Measurements from ENCODE around the gene CCDC90B. TPM values are rescaled to one million over a fixed set of nuclear protein-coding genes. Genes with fewer than 3 reads are reported as not detected.

The CCDC90B gene
- total RNA-seq, 1 experiment from 2014 or later: 35.9 TPM

DNA sequence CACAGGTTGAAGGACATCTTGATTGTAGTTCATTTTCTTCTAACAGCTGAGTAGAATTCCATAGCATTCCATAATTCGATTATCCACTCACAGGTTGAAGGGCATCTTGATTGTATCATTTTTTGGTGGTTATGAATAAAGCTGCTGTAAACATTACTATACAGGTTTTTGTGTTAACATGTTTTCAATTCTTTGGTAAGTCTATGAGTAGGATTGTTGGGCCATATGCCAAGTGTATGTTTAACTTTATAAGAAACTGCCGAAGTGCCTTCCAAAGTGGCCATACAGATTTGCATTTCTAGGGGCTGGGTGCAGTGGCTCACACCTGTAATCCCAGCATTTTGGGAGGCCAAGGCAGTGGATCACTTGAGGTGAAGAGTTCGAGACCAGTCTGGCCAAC lies 48.1 kb downstream of the CCDC90B start:
- H4K5ac ChIP-seq (ENCODE audit: insufficient read length, low read depth, low read length): no peak overlapping the region
- no peak overlapping the region for H3T11ph ChIP-seq (ENCODE audit: low read length)
- H2BK5ac ChIP-seq (ENCODE audit: insufficient read length, low read length): no peak overlapping the region
- H2AFZ ChIP-seq (ENCODE audit: low read length): no peak overlapping the region
- no peaks in the 10 kb centered on the region for H3K9me3 Mint-ChIP-seq
- no peak overlapping the region for H3K14ac ChIP-seq (ENCODE audit: insufficient read depth, low read length)
- no peak overlapping the region for H3K4ac ChIP-seq (ENCODE audit: low read depth, low read length)
- H3K27ac ChIP-seq (ENCODE audit: insufficient read length, low read depth, low read length): no peak overlapping the region
- H3K23ac ChIP-seq (ENCODE audit: insufficient read length, low read depth, low read length): no peak overlapping the region
- H3K4me1 Mint-ChIP-seq: no peaks in the 10 kb centered on the region
- no peak overlapping the region for H3K18ac ChIP-seq (ENCODE audit: insufficient read length, low read depth, low read length)
- no peaks in the 10 kb centered on the region for H3K9me3 ChIP-seq (ENCODE audit: control insufficient read depth, low read depth, low read length)
- H3K27ac Mint-ChIP-seq: no peak overlapping the region
- no peak overlapping the region for H4K8ac ChIP-seq (replicated peaks; ENCODE audit: insufficient read length, low read depth, low read length)
- no peak overlapping the region for H2AK5ac ChIP-seq (ENCODE audit: insufficient read length, low read length)
- H3K27me3 ChIP-seq (ENCODE audit: insufficient read depth, low read length): no peaks in the 10 kb centered on the region
- H3K56ac ChIP-seq (ENCODE audit: insufficient read length, low read depth, low read length): no peak overlapping the region
- H4K91ac ChIP-seq (ENCODE audit: insufficient read length, low read depth, low read length): no peak overlapping the region
- no peaks in the 10 kb centered on the region for H3K4me1 ChIP-seq (ENCODE audit: insufficient read depth, low read length)
- H3K79me1 ChIP-seq (ENCODE audit: insufficient read depth, low read depth, low read length, poor library complexity, severe bottlenecking): no peaks in the 10 kb centered on the region
- H3K4me3 Mint-ChIP-seq: no peak overlapping the region
- H2BK12ac ChIP-seq (ENCODE audit: insufficient read length, low read depth, low read length): no peak overlapping the region
- H4K20me1 ChIP-seq (ENCODE audit: control insufficient read depth, insufficient read depth, insufficient read length): no peaks in the 10 kb centered on the region
- TF ChIP-seq, protein P1, sequence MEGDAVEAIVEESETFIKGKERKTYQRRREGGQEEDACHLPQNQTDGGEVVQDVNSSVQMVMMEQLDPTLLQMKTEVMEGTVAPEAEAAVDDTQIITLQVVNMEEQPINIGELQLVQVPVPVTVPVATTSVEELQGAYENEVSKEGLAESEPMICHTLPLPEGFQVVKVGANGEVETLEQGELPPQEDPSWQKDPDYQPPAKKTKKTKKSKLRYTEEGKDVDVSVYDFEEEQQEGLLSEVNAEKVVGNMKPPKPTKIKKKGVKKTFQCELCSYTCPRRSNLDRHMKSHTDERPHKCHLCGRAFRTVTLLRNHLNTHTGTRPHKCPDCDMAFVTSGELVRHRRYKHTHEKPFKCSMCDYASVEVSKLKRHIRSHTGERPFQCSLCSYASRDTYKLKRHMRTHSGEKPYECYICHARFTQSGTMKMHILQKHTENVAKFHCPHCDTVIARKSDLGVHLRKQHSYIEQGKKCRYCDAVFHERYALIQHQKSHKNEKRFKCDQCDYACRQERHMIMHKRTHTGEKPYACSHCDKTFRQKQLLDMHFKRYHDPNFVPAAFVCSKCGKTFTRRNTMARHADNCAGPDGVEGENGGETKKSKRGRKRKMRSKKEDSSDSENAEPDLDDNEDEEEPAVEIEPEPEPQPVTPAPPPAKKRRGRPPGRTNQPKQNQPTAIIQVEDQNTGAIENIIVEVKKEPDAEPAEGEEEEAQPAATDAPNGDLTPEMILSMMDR (conservative IDR thresholded peaks at IDR 0.05): no peak
- no peaks in the 10 kb centered on the region for H3K27me3 Mint-ChIP-seq (ENCODE audit: low read depth)
- no CpG with 5 or more reads among the region's 3 CpGs for WGBS (ENCODE audit: extremely low coverage, insufficient read length, low lambda C conversion rate)
- no peak overlapping the region for H3K9ac ChIP-seq (ENCODE audit: extremely low read depth, insufficient read length, low read length)
- no peaks in the 10 kb centered on the region for H3K23me2 ChIP-seq (ENCODE audit: insufficient read length, low read depth, low read length, poor library complexity, severe bottlenecking)
- no peaks in the 10 kb centered on the region for H3K36me3 Mint-ChIP-seq (ENCODE audit: insufficient read depth in 1 of 3, low read depth in 3 of 3)
- H2BK120ac ChIP-seq (ENCODE audit: low read depth, low read length, poor library complexity, severe bottlenecking): no peak overlapping the region
- no peaks in the 10 kb centered on the region for H3K79me2 ChIP-seq (ENCODE audit: insufficient read depth, low read length)
- H2BK20ac ChIP-seq (ENCODE audit: low read depth, low read length, poor library complexity, severe bottlenecking): no peak overlapping the region
- no peak overlapping the region for H2BK15ac ChIP-seq (ENCODE audit: low read depth, low read length)
- no peak for DNase-seq
- no peak overlapping the region for H3K4me2 ChIP-seq (ENCODE audit: insufficient read depth, insufficient read length, low read length)
